Liver (tissue), 3 donors: ENCODE results near the gene RNF8.

Experiments
- EGR1 ChIP-seq, 2 donors: IDR thresholded peaks; 2 replicates each; pipeline ENCODE4 v1.6.1; 2016 to 2018; ENCODE audit warnings: antibody characterized with exemption in 2 of 2, low read depth in 2 of 2
- GABPA ChIP-seq, 2 donors: IDR thresholded peaks in 1 of 2; conservative IDR thresholded peaks in 1 of 2; 2 replicates each; pipeline ENCODE4 v1.6.1; 2016; ENCODE audit warnings: antibody characterized with exemption in 2 of 2, mild to moderate bottlenecking in 1 of 2, moderate library complexity in 1 of 2
- RAD21 ChIP-seq, 2 donors: IDR thresholded peaks; 2 replicates each; pipeline ENCODE4 v1.6.1; 2016; ENCODE audit warnings: antibody characterized with exemption in 2 of 2, mild to moderate bottlenecking in 2 of 2
- TF ChIP-seq, protein P1 (sequence below): fragments of 150-350 bp; IDR thresholded peaks from 2 replicates; pipeline ENCODE4 v1.5.1; 2017; ENCODE audit warnings: improper control_type of control experiment, low read depth, low read length; ENCODE audit not compliant: missing input control
- TF ChIP-seq, protein P2 (sequence below): IDR thresholded peaks from 2 replicates; pipeline ENCODE4 v1.6.1; 2016; ENCODE audit warnings: antibody characterized with exemption
- TF ChIP-seq, protein P3 (sequence below): IDR thresholded peaks from 2 replicates; pipeline ENCODE4 v1.6.1; 2016; ENCODE audit warnings: antibody characterized with exemption, mild to moderate bottlenecking
- donor health status: healthy.
- donor health status: healthy.

DNA sequence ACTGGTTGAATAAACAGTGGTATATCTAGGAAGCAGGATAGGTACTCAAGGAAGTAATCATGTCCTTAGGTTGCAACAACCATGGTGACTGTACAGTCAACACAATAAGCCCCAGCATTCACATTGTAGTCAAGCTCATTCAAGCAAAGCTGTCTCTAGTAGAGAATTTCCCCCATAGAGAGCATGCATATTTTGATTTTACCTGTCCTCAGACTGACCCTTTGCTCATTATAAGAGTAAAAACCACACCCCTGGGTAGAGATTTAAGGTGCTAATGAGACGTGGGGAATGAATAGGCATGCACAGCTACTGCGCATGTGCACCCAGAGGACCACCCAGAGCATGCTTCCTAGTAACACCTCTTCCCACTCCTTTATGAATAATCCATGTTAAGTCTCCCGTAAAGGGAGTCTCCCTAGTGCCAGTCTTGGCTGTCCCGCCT lies 6.1 kb upstream of the RNF8 start:
- TF ChIP-seq, protein P1, sequence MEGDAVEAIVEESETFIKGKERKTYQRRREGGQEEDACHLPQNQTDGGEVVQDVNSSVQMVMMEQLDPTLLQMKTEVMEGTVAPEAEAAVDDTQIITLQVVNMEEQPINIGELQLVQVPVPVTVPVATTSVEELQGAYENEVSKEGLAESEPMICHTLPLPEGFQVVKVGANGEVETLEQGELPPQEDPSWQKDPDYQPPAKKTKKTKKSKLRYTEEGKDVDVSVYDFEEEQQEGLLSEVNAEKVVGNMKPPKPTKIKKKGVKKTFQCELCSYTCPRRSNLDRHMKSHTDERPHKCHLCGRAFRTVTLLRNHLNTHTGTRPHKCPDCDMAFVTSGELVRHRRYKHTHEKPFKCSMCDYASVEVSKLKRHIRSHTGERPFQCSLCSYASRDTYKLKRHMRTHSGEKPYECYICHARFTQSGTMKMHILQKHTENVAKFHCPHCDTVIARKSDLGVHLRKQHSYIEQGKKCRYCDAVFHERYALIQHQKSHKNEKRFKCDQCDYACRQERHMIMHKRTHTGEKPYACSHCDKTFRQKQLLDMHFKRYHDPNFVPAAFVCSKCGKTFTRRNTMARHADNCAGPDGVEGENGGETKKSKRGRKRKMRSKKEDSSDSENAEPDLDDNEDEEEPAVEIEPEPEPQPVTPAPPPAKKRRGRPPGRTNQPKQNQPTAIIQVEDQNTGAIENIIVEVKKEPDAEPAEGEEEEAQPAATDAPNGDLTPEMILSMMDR = no peak
- TF ChIP-seq GABPA (IDR thresholded peaks at IDR 0.05 in 1 of 2, conservative IDR thresholded peaks at IDR 0.05 in 1 of 2) (no peak), EGR1 (IDR thresholded peaks at IDR 0.05; ENCODE audit: low read depth in 2 of 2) (no peak), RAD21 (IDR thresholded peaks at IDR 0.05) (no peak)
- TF ChIP-seq, protein P2, sequence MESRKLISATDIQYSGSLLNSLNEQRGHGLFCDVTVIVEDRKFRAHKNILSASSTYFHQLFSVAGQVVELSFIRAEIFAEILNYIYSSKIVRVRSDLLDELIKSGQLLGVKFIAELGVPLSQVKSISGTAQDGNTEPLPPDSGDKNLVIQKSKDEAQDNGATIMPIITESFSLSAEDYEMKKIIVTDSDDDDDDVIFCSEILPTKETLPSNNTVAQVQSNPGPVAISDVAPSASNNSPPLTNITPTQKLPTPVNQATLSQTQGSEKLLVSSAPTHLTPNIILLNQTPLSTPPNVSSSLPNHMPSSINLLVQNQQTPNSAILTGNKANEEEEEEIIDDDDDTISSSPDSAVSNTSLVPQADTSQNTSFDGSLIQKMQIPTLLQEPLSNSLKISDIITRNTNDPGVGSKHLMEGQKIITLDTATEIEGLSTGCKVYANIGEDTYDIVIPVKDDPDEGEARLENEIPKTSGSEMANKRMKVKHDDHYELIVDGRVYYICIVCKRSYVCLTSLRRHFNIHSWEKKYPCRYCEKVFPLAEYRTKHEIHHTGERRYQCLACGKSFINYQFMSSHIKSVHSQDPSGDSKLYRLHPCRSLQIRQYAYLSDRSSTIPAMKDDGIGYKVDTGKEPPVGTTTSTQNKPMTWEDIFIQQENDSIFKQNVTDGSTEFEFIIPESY = no peak
- TF ChIP-seq, protein P3, sequence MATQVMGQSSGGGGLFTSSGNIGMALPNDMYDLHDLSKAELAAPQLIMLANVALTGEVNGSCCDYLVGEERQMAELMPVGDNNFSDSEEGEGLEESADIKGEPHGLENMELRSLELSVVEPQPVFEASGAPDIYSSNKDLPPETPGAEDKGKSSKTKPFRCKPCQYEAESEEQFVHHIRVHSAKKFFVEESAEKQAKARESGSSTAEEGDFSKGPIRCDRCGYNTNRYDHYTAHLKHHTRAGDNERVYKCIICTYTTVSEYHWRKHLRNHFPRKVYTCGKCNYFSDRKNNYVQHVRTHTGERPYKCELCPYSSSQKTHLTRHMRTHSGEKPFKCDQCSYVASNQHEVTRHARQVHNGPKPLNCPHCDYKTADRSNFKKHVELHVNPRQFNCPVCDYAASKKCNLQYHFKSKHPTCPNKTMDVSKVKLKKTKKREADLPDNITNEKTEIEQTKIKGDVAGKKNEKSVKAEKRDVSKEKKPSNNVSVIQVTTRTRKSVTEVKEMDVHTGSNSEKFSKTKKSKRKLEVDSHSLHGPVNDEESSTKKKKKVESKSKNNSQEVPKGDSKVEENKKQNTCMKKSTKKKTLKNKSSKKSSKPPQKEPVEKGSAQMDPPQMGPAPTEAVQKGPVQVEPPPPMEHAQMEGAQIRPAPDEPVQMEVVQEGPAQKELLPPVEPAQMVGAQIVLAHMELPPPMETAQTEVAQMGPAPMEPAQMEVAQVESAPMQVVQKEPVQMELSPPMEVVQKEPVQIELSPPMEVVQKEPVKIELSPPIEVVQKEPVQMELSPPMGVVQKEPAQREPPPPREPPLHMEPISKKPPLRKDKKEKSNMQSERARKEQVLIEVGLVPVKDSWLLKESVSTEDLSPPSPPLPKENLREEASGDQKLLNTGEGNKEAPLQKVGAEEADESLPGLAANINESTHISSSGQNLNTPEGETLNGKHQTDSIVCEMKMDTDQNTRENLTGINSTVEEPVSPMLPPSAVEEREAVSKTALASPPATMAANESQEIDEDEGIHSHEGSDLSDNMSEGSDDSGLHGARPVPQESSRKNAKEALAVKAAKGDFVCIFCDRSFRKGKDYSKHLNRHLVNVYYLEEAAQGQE = no peak
